ENCODE results near the gene TEX22.

- TF ChIP-seq CTCF (IDR thresholded peaks at IDR 0.05) (no peak), POLR2AphosphoS5 (IDR thresholded peaks at IDR 0.05) (no peak)
Observed at GRCh38 chr14:105409364-105409763, 11.0 kb downstream of the TEX22 start.

Data from esophagus muscularis mucosa (tissue), 3 donors.